ENCODE results near the gene PEX7. TPM values are rescaled to one million over a fixed set of nuclear protein-coding genes. Genes with fewer than 3 reads are reported as not detected.

PEX7 gene
- polyA plus RNA-seq, 1 experiment, result 5.6 TPM

- Histone ChIP-seq H3K4me3 (ENCODE audit: low read depth, low read length) (no peak overlapping the region), H3K27me3 (ENCODE audit: control insufficient read depth, insufficient read depth, low read length) (no peaks in the 10 kb centered on the region), H3K36me3 (ENCODE audit: control insufficient read depth, insufficient read depth, low read length) (no peaks in the 10 kb centered on the region)
- ChIA-PET POLR2A (no interaction called here), CTCF (no interaction called here)
- TF ChIP-seq CTCF (IDR thresholded peaks at IDR 0.05; ENCODE audit: insufficient read depth, low read depth, low read length), result no peak
- DNase-seq (ENCODE audit: low read depth), result no peak
These were observed 128.2 kb downstream of the PEX7 start for GRCh38 chr6:136950436-136951126.

- POLR2A ChIA-PET, result no interaction called here
- H3K36me3 ChIP-seq (ENCODE audit: control insufficient read depth, insufficient read depth, low read length), result no peaks in the 10 kb centered on the region
- TF ChIP-seq CTCF (IDR thresholded peaks at IDR 0.05; ENCODE audit: insufficient read depth, low read depth, low read length), result no peak
- H3K27me3 ChIP-seq (ENCODE audit: control insufficient read depth, insufficient read depth, low read length), result no peaks in the 10 kb centered on the region
- H3K4me3 ChIP-seq (ENCODE audit: low read depth, low read length), result no peak overlapping the region
- DNase-seq (ENCODE audit: low read depth), result no peak
- CTCF ChIA-PET, result no interaction called here
These were observed 130.4 kb downstream of the PEX7 start for GRCh38 chr6:136952714-136953260.

GRCh38 chr6:136955123-136955522 lies 132.7 kb downstream of the PEX7 start:
- no peak for DNase-seq (ENCODE audit: low read depth)
- CTCF ChIA-PET, result no interaction called here
- TF ChIP-seq CTCF (IDR thresholded peaks at IDR 0.05; ENCODE audit: insufficient read depth, low read depth, low read length), result no peak
- no peaks in the 10 kb centered on the region for H3K27me3 ChIP-seq (ENCODE audit: control insufficient read depth, insufficient read depth, low read length)
- H3K4me3 ChIP-seq (ENCODE audit: low read depth, low read length), result no peak overlapping the region
- no peaks in the 10 kb centered on the region for H3K36me3 ChIP-seq (ENCODE audit: control insufficient read depth, insufficient read depth, low read length)
- POLR2A ChIA-PET, result no interaction called here

GRCh38 chr6:136956590-136957544 lies 134.5 kb downstream of the PEX7 start:
- POLR2A ChIA-PET, result interaction anchor here (0.6 kb wide), 1 partner anchor 58 kb away, joined by 7 read pairs; no protein-coding TSS in a partner anchor
- Histone ChIP-seq H3K4me3 (ENCODE audit: low read depth, low read length) (no peak overlapping the region), H3K27me3 (ENCODE audit: control insufficient read depth, insufficient read depth, low read length) (no peaks in the 10 kb centered on the region), H3K36me3 (ENCODE audit: control insufficient read depth, insufficient read depth, low read length) (no peaks in the 10 kb centered on the region)
- DNase-seq (ENCODE audit: low read depth), result no peak
- CTCF ChIA-PET, result no interaction called here
- TF ChIP-seq CTCF (IDR thresholded peaks at IDR 0.05; ENCODE audit: insufficient read depth, low read depth, low read length), result no peak

GRCh38 chr6:136958168-136958567 lies 135.8 kb downstream of the PEX7 start:
- Histone ChIP-seq H3K27me3 (ENCODE audit: control insufficient read depth, insufficient read depth, low read length) (no peaks in the 10 kb centered on the region; the same call in 1 of the 2 replicates), H3K4me3 (ENCODE audit: low read depth, low read length) (no peak overlapping the region), H3K36me3 (ENCODE audit: control insufficient read depth, insufficient read depth, low read length) (no peaks in the 10 kb centered on the region)
- no peak for DNase-seq (ENCODE audit: low read depth)
- no peak for TF ChIP-seq CTCF (IDR thresholded peaks at IDR 0.05; ENCODE audit: insufficient read depth, low read depth, low read length)
- POLR2A ChIA-PET, result no interaction called here
- CTCF ChIA-PET, result interaction anchor here (1.1 to 2.0 kb wide), 2 partner anchors 11 to 57 kb away, joined by 3 to 5 read pairs; no protein-coding TSS in a partner anchor
